NCI-H345 treated with DMSO at 0.1 percent for 48 hours (cell line): Measurements from ENCODE around the gene ZEB2.

Experiments used
- DNase-seq: peaks from one replicate; lab custom pipeline; 2025; ENCODE audit not compliant: unreplicated experiment; lab: John Stamatoyannopoulos, UW

The ZEB2 gene

DNA sequence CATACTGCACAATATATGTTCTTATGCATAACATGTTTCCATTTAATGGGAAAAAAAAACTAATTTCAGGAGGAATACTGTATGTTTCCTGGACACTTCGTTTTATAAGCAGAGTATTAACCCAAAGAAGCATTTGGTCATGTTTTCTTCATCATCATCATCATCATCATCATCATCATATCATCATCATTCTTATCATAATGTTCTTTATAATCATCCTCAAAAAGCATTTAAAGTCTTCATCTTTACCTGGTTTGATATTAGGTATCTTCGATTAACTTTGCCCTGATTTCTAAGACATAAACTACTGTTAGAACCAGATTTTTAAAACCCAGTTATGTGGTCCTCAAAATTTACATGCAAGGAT lies 47.9 kb downstream of the ZEB2 start:
- no peak for DNase-seq

DNA sequence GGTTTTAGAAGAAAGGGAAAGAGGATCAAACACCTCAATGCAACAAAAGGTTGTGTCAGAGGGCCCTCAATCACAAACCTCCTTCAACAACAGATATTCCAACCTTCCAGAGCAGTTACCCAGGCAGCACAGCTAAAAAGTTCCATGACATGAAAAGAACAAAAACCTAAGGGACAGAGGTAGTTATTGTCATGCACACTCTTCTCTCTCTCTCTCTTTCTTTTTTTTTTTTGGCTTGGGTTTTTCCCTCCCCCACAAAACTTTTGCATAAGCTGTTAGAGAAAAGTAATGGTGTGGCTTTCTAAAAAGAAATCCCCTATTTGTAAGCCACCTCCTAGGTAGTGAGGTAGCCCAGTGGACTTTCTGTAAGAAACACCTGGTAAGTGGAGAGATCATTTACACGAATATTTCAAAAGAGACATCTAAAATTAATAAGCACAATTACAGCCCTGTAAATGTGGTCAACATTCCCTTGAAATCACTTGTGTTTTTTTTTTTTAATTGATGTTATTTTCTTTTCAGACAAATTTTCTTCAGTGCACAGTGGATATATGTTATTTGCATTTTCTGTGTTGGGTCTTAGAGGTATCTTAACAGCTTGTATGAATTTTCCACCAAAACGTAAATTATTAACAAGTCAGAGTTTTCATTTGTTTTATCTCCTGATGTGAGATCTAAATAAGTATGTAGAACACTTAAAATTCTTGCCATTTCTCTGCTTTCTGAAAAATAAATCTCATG lies 48.4 kb downstream of the ZEB2 start:
- DNase-seq, result no peak

DNA sequence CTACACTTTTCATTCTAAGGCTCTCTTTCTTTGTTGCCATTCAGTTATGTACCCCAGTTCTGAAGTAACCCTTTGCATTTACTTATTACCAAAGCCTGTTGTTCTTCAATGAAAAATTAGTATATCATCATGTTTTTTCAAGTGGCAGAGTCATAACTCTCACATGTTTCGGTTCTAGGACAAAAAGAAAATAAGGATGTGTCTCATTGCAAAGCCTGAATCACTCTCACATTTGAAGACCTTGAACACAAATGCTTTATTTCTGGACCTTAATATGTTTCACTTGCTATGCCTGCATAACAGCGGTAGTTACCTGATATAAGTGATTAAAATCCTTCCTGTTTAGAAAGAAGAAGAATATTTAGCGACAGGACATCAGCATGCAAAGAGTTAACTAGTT lies 49.1 kb downstream of the ZEB2 start:
- no peak for DNase-seq

- no peak for DNase-seq
Measured at GRCh38 chr2:144470334-144470733, 49.6 kb downstream of the ZEB2 start.

DNA sequence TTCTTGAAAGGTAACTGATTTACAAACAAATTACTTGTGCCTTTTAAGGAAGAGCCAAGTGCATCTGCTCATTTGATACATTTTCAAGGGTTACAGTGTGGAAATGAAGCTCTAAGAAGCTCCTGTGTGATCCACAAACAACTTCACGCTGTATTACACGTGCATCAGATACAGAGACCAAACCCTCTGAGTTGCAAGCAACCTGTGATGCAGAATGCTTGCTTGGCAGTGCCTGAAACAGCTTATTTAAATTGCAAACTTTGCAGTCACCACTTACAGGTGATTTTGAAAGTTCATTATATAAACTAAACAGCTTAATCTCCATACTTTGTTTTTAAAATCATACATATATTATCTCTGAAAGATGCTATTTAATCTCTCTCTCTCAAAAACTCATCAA lies 50.1 kb downstream of the ZEB2 start:
- DNase-seq, result no peak

GRCh38 chr2:144468823-144469595 lies 50.9 kb downstream of the ZEB2 start:
- no peak for DNase-seq

- no peak for DNase-seq
Measured at GRCh38 chr2:144467502-144468137, 52.3 kb downstream of the ZEB2 start.

- no peak for DNase-seq
Measured at GRCh38 chr2:144466637-144467036, 53.3 kb downstream of the ZEB2 start.

DNA sequence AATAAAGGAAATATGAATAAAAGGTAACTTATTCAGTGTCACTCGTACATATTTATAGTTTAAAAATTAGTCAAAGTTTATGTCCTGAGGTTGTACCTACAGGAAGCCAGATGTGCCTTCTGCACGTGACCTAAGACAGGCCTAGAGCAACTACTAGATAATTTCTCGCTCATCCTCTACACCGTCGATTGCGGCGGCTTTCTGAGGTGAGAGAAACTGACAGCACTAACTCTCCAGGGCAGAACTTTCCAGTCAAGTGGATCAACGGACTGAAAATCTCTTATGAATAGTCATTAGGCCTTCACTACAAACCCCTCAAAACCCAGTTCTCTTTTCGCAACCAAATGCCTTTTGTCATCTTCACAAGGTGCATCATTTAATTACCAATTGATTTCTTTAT lies 54.2 kb downstream of the ZEB2 start:
- no peak for DNase-seq

- no peak for DNase-seq
Measured at GRCh38 chr2:144464730-144465129, 55.2 kb downstream of the ZEB2 start.

DNA sequence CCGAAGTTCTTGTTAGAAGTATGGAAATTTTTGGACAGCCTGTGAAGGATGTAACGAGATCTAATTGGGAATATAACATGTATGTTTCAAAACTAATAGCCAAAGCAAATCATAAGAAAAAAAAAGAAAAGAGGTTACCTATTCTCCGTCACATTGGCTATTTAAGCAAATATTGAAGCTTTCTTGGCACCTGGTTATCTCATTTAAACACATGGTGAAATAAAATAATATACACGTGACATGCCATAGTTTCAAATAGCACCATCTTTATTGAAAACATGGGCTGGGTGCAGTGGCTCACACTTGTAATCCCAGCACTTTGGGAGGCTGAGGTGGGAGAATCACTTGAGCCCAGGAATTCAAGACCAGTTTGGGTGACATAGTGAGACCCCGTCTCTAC lies 56.7 kb downstream of the ZEB2 start:
- no peak for DNase-seq

DNA sequence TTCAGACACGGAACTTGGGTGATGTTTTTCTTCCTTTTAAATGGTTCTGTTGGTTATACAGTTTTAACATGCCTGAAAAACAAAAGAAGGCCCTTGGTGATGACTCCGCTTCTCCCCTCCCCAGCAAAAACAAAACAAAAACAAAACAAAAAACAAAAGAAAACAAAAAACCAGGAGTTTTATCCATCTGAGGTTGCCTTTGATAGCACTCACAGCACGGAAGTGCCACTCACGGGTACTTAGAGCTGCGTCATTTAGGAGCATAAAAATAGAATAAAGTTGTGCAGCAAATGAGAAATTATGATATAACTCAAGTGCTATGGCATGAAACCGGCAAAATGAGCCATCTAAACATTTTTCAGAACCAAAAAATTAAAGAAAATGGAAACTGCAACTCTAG lies 57.7 kb downstream of the ZEB2 start:
- no peak for DNase-seq

DNA sequence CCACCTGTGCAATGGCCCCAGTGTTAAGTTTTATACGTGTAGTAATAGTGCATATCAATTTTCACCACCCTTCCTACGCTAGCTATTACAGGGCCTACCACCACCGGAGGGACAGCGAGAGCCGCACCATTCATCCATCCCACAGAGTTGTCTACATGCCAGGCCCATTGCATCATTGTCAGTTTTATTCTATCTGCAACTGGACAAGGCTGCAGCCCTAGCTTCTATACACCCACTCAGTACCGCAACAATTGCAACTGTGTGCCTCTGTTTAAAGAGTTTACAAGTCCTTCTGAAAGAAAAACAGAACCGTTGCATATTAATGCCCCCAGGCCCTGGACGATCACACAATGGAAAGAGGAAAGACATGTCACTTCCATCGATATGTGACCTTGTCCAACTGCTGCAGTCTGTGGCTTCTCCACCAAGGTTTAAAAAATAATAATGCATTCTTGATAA lies 58.6 kb downstream of the ZEB2 start:
- no peak for DNase-seq

GRCh38 chr2:144460727-144461307 lies 59.1 kb downstream of the ZEB2 start:
- DNase-seq, result no peak

DNA sequence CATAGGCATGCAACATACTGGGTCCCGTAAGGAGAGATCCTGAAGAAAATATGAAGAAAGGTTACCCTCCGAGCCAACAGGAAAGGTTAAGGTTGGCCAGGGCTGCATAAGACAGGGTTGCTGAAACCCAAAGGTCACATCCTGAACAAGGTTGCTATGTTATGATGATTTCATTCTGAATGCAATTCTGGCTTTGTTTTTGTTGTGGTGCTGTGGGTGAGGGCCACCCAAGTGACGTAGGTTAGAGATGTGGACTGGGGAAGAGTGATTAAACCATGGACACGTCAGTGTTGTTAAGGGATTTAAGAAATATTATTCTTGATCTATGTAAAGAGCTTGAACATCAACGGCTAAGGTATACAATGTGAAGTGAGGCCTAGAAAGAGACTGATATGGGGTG lies 60.0 kb downstream of the ZEB2 start:
- no peak for DNase-seq

GRCh38 chr2:144459286-144459685 lies 60.6 kb downstream of the ZEB2 start:
- no peak for DNase-seq

DNA sequence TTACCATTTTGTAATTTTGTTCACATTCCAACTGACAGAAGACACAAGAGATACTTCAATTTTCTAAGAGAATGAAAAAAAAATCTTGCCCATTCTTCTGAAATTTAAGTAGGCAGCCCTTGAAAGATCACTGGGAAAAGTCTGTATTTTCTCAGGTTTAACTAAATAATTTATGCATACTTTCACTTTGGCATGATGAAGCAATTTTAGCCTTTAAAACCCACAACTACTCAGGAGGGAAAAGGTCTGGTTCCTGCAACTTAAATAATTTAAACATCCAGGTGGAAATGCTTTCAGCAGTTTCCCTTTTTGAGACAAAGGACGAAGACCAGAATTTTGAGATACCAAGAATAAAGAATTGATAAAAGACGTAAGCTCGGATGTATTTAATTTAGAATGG lies 61.4 kb downstream of the ZEB2 start:
- DNase-seq, result no peak

- DNase-seq, result no peak
Measured at GRCh38 chr2:144456680-144457079, 63.2 kb downstream of the ZEB2 start.

GRCh38 chr2:144455987-144456386 lies 63.9 kb downstream of the ZEB2 start:
- no peak for DNase-seq

- no peak for DNase-seq
Measured at GRCh38 chr2:144454466-144455287, 65.2 kb downstream of the ZEB2 start.
